ENCODE data around the gene SYNE1.

The SYNE1 gene

DNA sequence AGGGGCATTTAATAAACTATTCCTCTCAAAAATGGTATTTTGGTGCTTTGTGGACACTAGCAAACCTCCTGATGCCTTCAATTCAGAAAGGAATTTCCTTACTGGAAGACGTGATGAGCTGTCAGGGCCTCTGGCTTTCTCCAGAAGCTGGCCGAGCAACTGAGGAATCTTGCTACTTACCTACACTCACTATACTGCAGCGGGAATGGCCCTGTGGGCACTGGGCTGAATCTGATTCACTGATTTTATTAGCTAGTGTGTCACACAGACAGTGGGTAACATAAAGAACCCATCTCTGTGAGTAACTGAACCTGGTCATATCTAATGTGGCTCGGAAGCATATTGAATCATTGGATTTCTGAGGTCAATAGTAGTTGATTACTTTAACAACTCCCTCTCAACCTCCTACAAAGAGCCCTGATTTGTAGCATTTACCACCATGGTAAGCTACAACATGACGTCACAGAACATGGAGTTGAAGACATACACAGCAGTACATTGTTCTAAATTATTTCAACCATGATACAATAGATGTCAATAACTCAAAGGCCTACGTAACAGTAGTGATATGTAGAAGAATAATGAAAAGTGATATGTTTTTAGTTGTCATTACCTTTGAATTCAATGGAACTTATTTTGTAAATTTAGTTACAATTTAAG lies 232.1 kb downstream of the SYNE1 start:
- H4K8ac ChIP-seq (ENCODE audit: low read depth, low read length): no peak overlapping the region
- no peak overlapping the region for H2BK15ac ChIP-seq (replicated peaks; ENCODE audit: low read depth)
- H3K4me3 ChIP-seq (ENCODE audit: low read length): no peak overlapping the region
- no peak overlapping the region for H2BK5ac ChIP-seq (ENCODE audit: low read length)
- no peaks in the 10 kb centered on the region for H3K27me3 ChIP-seq (ENCODE audit: insufficient read depth, low read length, poor library complexity)
- WGBS (ENCODE audit: extremely low coverage, insufficient coverage, low lambda C conversion rate): no CpG with 5 or more reads among the region's 6 CpGs
- no peak for DNase-seq
- no peak overlapping the region for H2AK5ac ChIP-seq (ENCODE audit: low read length)
- H3K23ac ChIP-seq (ENCODE audit: low read length): no peak overlapping the region
- no peaks in the 10 kb centered on the region for H3K36me3 ChIP-seq (ENCODE audit: control insufficient read depth, insufficient read depth, low read length)
- no peaks in the 10 kb centered on the region for H3K79me1 ChIP-seq (ENCODE audit: low read length)
- peaks cover 2% of the 10 kb centered on the region for H3K4me1 ChIP-seq (ENCODE audit: control insufficient read depth, low read depth, low read length)
- no peak overlapping the region for H3K27ac ChIP-seq (ENCODE audit: low read depth, low read length)
- no peak overlapping the region for H3K4me2 ChIP-seq (ENCODE audit: low read length)
- H2BK120ac ChIP-seq (ENCODE audit: low read depth, low read length): no peak overlapping the region
- no peak overlapping the region for H3K9ac ChIP-seq (ENCODE audit: low read length)
- H3K4ac ChIP-seq (ENCODE audit: low read depth, low read length): no peak overlapping the region
- H3K79me2 ChIP-seq (ENCODE audit: control insufficient read depth, insufficient read depth, low read length): no peaks in the 10 kb centered on the region
- H3K18ac ChIP-seq (ENCODE audit: low read length): no peak overlapping the region
- H4K5ac ChIP-seq (ENCODE audit: low read length): no peak overlapping the region
- no peak overlapping the region for H3K56ac ChIP-seq (ENCODE audit: low read length)

- no peaks in the 10 kb centered on the region for H3K79me1 ChIP-seq (ENCODE audit: low read length)
- no peak for DNase-seq
- WGBS (ENCODE audit: extremely low coverage, insufficient coverage, low lambda C conversion rate): no CpG with 5 or more reads among the region's 6 CpGs
Measured at GRCh38 chr6:152404086-152404857, 232.9 kb downstream of the SYNE1 start.

GRCh38 chr6:152402791-152403190 lies 234.4 kb downstream of the SYNE1 start:
- H3K27me3 ChIP-seq (ENCODE audit: insufficient read depth, low read length, poor library complexity): no peaks in the 10 kb centered on the region
- no peak overlapping the region for H2BK15ac ChIP-seq (replicated peaks; ENCODE audit: low read depth)
- H4K8ac ChIP-seq (ENCODE audit: low read depth, low read length): no peak overlapping the region
- no peak overlapping the region for H3K27ac ChIP-seq (ENCODE audit: low read depth, low read length)
- DNase-seq: no peak
- no peak overlapping the region for H3K4me2 ChIP-seq (ENCODE audit: low read length)
- no peak overlapping the region for H4K5ac ChIP-seq (ENCODE audit: low read length)
- no peaks in the 10 kb centered on the region for H3K79me2 ChIP-seq (ENCODE audit: control insufficient read depth, insufficient read depth, low read length)
- H2BK120ac ChIP-seq (ENCODE audit: low read depth, low read length): no peak overlapping the region
- H3K4me1 ChIP-seq (ENCODE audit: control insufficient read depth, low read depth, low read length): peaks cover 2% of the 10 kb centered on the region
- no peak overlapping the region for H3K4me3 ChIP-seq (ENCODE audit: low read length)
- no peak overlapping the region for H2AK5ac ChIP-seq (ENCODE audit: low read length)
- no peak overlapping the region for H3K56ac ChIP-seq (ENCODE audit: low read length)
- no peak overlapping the region for H3K23ac ChIP-seq (ENCODE audit: low read length)
- H3K18ac ChIP-seq (ENCODE audit: low read length): no peak overlapping the region
- H3K79me1 ChIP-seq (ENCODE audit: low read length): no peaks in the 10 kb centered on the region
- no peak overlapping the region for H3K4ac ChIP-seq (ENCODE audit: low read depth, low read length)
- H3K36me3 ChIP-seq (ENCODE audit: control insufficient read depth, insufficient read depth, low read length): no peaks in the 10 kb centered on the region
- WGBS (ENCODE audit: extremely low coverage, insufficient coverage, low lambda C conversion rate): no CpG with 5 or more reads among the region's 2 CpGs
- no peak overlapping the region for H3K9ac ChIP-seq (ENCODE audit: low read length)
- no peak overlapping the region for H2BK5ac ChIP-seq (ENCODE audit: low read length)

More at GRCh38 chr6:152404086-152404857, 232.9 kb downstream of the SYNE1 start:
- no peak overlapping the region for H3K18ac ChIP-seq (ENCODE audit: low read length)
- no peak overlapping the region for H3K9ac ChIP-seq (ENCODE audit: low read length)
- H3K4me2 ChIP-seq (ENCODE audit: low read length): no peak overlapping the region
- H3K27me3 ChIP-seq (ENCODE audit: insufficient read depth, low read length, poor library complexity): no peaks in the 10 kb centered on the region
- H4K8ac ChIP-seq (ENCODE audit: low read depth, low read length): no peak overlapping the region
- no peak overlapping the region for H2AK5ac ChIP-seq (ENCODE audit: low read length)
- no peaks in the 10 kb centered on the region for H3K79me2 ChIP-seq (ENCODE audit: control insufficient read depth, insufficient read depth, low read length)
- no peak overlapping the region for H4K5ac ChIP-seq (ENCODE audit: low read length)
- no peak overlapping the region for H2BK5ac ChIP-seq (ENCODE audit: low read length)
- no peak overlapping the region for H3K23ac ChIP-seq (ENCODE audit: low read length)
- H3K56ac ChIP-seq (ENCODE audit: low read length): no peak overlapping the region
- no peak overlapping the region for H2BK120ac ChIP-seq (ENCODE audit: low read depth, low read length)
- H3K36me3 ChIP-seq (ENCODE audit: control insufficient read depth, insufficient read depth, low read length): no peaks in the 10 kb centered on the region
- no peak overlapping the region for H3K27ac ChIP-seq (ENCODE audit: low read depth, low read length)
- no peak overlapping the region for H3K4me3 ChIP-seq (ENCODE audit: low read length)
- H3K4me1 ChIP-seq (ENCODE audit: control insufficient read depth, low read depth, low read length): peaks cover 2% of the 10 kb centered on the region
- H2BK15ac ChIP-seq (replicated peaks; ENCODE audit: low read depth): no peak overlapping the region
- no peak overlapping the region for H3K4ac ChIP-seq (ENCODE audit: low read depth, low read length)

DNA sequence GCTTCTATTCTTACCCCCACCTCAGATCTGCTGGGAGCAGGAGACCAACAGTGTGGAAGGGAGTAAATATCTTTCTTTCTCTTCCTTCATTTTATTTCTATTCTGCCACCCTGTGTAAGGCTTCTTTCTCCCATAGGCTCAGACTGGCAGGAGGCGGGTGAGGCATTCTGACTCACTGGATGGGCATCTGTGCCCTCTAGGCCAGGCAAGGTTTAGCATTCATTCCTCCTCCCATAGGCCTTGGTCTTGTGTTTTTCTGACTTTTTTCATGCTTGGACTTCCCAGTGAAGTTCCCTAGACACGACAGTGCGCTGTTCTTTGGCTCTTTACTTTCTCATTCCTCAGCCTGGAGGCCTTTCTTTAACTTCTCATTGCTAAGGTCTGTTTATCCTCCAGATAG lies 235.2 kb downstream of the SYNE1 start:
- no peak overlapping the region for H2BK15ac ChIP-seq (replicated peaks; ENCODE audit: low read depth)
- H3K27ac ChIP-seq (ENCODE audit: low read depth, low read length): no peak overlapping the region
- DNase-seq: no peak
- H2AK5ac ChIP-seq (ENCODE audit: low read length): no peak overlapping the region
- H3K9ac ChIP-seq (ENCODE audit: low read length): no peak overlapping the region
- no peak overlapping the region for H3K4me3 ChIP-seq (ENCODE audit: low read length)
- H3K56ac ChIP-seq (ENCODE audit: low read length): no peak overlapping the region
- H3K23ac ChIP-seq (ENCODE audit: low read length): no peak overlapping the region
- no CpG with 5 or more reads among the region's 3 CpGs for WGBS (ENCODE audit: extremely low coverage, insufficient coverage, low lambda C conversion rate)
- no peak overlapping the region for H3K4ac ChIP-seq (ENCODE audit: low read depth, low read length)
- H4K8ac ChIP-seq (ENCODE audit: low read depth, low read length): no peak overlapping the region
- H3K27me3 ChIP-seq (ENCODE audit: insufficient read depth, low read length, poor library complexity): no peaks in the 10 kb centered on the region
- no peaks in the 10 kb centered on the region for H3K79me1 ChIP-seq (ENCODE audit: low read length)
- H4K5ac ChIP-seq (ENCODE audit: low read length): no peak overlapping the region
- no peak overlapping the region for H2BK120ac ChIP-seq (ENCODE audit: low read depth, low read length)
- no peak overlapping the region for H3K18ac ChIP-seq (ENCODE audit: low read length)
- H3K36me3 ChIP-seq (ENCODE audit: control insufficient read depth, insufficient read depth, low read length): no peaks in the 10 kb centered on the region
- H3K4me2 ChIP-seq (ENCODE audit: low read length): no peak overlapping the region
- no peaks in the 10 kb centered on the region for H3K79me2 ChIP-seq (ENCODE audit: control insufficient read depth, insufficient read depth, low read length)
- no peak overlapping the region for H2BK5ac ChIP-seq (ENCODE audit: low read length)
- peaks cover 2% of the 10 kb centered on the region for H3K4me1 ChIP-seq (ENCODE audit: control insufficient read depth, low read depth, low read length)

- no peak overlapping the region for H3K4me2 ChIP-seq (ENCODE audit: low read length)
- no CpG with 5 or more reads among the region's 5 CpGs for WGBS (ENCODE audit: extremely low coverage, insufficient coverage, low lambda C conversion rate)
- no peaks in the 10 kb centered on the region for H3K79me1 ChIP-seq (ENCODE audit: low read length)
- no peak overlapping the region for H3K27ac ChIP-seq (ENCODE audit: low read depth, low read length)
- H3K23ac ChIP-seq (ENCODE audit: low read length): no peak overlapping the region
- no peak overlapping the region for H4K8ac ChIP-seq (ENCODE audit: low read depth, low read length)
- no peak overlapping the region for H3K4ac ChIP-seq (ENCODE audit: low read depth, low read length)
- H3K4me1 ChIP-seq (ENCODE audit: control insufficient read depth, low read depth, low read length): peaks cover 2% of the 10 kb centered on the region
- no peaks in the 10 kb centered on the region for H3K79me2 ChIP-seq (ENCODE audit: control insufficient read depth, insufficient read depth, low read length)
- no peak overlapping the region for H2BK15ac ChIP-seq (replicated peaks; ENCODE audit: low read depth)
- H3K36me3 ChIP-seq (ENCODE audit: control insufficient read depth, insufficient read depth, low read length): no peaks in the 10 kb centered on the region
- H3K4me3 ChIP-seq (ENCODE audit: low read length): no peak overlapping the region
- H3K9ac ChIP-seq (ENCODE audit: low read length): no peak overlapping the region
- H3K27me3 ChIP-seq (ENCODE audit: insufficient read depth, low read length, poor library complexity): no peaks in the 10 kb centered on the region
- DNase-seq: no peak
- H4K5ac ChIP-seq (ENCODE audit: low read length): no peak overlapping the region
- H2AK5ac ChIP-seq (ENCODE audit: low read length): no peak overlapping the region
- no peak overlapping the region for H2BK5ac ChIP-seq (ENCODE audit: low read length)
- no peak overlapping the region for H2BK120ac ChIP-seq (ENCODE audit: low read depth, low read length)
- H3K56ac ChIP-seq (ENCODE audit: low read length): no peak overlapping the region
- no peak overlapping the region for H3K18ac ChIP-seq (ENCODE audit: low read length)
Measured at GRCh38 chr6:152399399-152399798, 237.8 kb downstream of the SYNE1 start.
